GF-D8 (cell line): ENCODE results near the gene HOXD3.

Experiments used
- DNase-seq: peaks from one replicate; lab custom pipeline; 2025; lab: John Stamatoyannopoulos, UW

Gene HOXD3

DNA sequence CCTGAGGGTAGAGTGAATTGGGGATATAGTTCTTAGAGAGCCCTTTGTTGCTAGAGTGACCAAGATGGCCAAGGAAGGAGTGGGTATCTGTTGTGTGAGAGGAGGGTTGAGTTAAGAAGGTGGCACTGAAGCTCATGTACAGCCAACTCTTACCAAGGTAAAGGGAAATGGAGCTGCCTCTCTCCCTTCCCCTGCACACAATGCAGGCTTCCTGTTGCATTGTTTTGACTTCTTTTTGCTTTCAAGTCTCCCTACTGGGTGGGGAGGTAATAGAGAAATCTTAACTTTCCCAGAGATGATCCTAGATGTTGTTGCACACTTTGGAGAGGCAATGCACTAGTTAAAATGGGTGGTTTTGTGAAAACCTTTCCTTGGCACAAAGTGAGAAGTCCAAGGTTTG, 55.2 kb downstream of the HOXD3 start:
- DNase-seq: no peak

- DNase-seq: no peak
Measured at GRCh38 chr2:176213406-176213805, 56.3 kb downstream of the HOXD3 start.
